Smooth muscle cell of bladder (primary cell): ENCODE results near the gene CALHM2. TPM values are rescaled to one million over a fixed set of nuclear protein-coding genes. Genes with fewer than 3 reads are reported as not detected.

Experiments
- total RNA-seq: library from RNA; depleted of rRNA; stranded (reverse); fragments of >200 nt; gene quantifications from 2 replicates; pipeline ENCODE4 v1.2.3, GENCODE V29; 2014

Gene CALHM2, protein sequence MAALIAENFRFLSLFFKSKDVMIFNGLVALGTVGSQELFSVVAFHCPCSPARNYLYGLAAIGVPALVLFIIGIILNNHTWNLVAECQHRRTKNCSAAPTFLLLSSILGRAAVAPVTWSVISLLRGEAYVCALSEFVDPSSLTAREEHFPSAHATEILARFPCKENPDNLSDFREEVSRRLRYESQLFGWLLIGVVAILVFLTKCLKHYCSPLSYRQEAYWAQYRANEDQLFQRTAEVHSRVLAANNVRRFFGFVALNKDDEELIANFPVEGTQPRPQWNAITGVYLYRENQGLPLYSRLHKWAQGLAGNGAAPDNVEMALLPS
- total RNA-seq, result 15.5 and 21.0 TPM in 2 replicates

GRCh38 chr10:103451831-103452505, at the start of gene CALHM2:
Gene CALHM2, minus strand, starts transcription at chr10:103452370. Its CDS starts 2,429 bp downstream, at chr10:103449941.

GRCh38 chr10:103493362-103493915, 41.3 kb upstream of the CALHM2 start, which contains the start of gene NEURL1:
Gene NEURL1, plus strand, starts transcription at chr10:103493705. Its CDS starts 683 bp downstream, at chr10:103494388.

DNA sequence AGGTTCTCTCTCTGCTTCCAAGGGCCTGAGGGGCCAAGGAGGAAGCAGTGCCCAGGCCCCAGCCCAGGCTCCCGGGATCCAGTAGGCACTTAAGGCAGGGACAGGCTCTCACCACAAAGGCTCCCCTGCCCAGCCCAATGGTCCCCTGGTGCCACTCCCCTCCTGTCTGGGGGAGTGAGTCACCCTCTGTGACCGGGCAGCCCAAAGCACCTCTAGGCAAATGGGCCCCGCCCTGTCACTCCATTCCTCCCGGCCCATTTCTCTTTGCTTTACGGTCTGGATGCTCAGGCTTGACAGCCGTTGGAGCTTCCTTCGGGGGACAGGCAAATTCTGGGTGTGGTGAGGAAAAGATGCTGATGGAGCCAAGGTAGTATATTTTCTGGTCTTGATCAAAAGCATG, 27.0 kb upstream of the CALHM2 start, which contains the start of gene CALHM3:
Gene CALHM3 (minus strand): TSS at position 106 of the 400 bp plus-strand sequence. CDS start 208 bp downstream, outside the sequence.

GRCh38 chr10:103458720-103459119, 6.5 kb upstream of the CALHM2 start, which contains the start of gene CALHM1:
Gene CALHM1, minus strand, starts transcription at chr10:103458900. Its CDS starts 149 bp downstream, at chr10:103458751.

Other genes with a start within 250 kb of the CALHM2 start
- under 0.01 TPM in 1 of 2 replicates, not detected in the other for gene RPEL1, start 206.5 kb downstream of the CALHM2 start, total RNA-seq
- gene INA, start 175.2 kb downstream of the CALHM2 start, total RNA-seq, result 0.18 and 0.28 TPM in 2 replicates
- gene PCGF6, start 101.2 kb downstream of the CALHM2 start, total RNA-seq, result 10.0 and 13.5 TPM in 2 replicates
- gene TAF5, start 84.4 kb downstream of the CALHM2 start, total RNA-seq, result 2.4 and 3.2 TPM in 2 replicates
- 172 and 210 TPM in 2 replicates for gene ATP5MK, start 55.9 kb downstream of the CALHM2 start, total RNA-seq
- gene PDCD11, start 55.7 kb downstream of the CALHM2 start, total RNA-seq, result 25.6 and 28.8 TPM in 2 replicates
- gene CALHM1, start 6.5 kb upstream of the CALHM2 start, total RNA-seq, result not detected in 2 replicates
- not detected in 2 replicates for gene CALHM3, start 26.9 kb upstream of the CALHM2 start, total RNA-seq
- gene NEURL1, start 41.3 kb upstream of the CALHM2 start, total RNA-seq, result 0.57 and 1.6 TPM in 2 replicates